Measurements from ENCODE around the gene RPS19. TPM values are rescaled to one million over a fixed set of nuclear protein-coding genes. Genes with fewer than 3 reads are reported as not detected.

Gene RPS19
- total and polyA plus RNA-seq, 10 of the 15 experiments (the other 5 are each of a cell fraction or from before 2014, with no cell fraction given), result 2,615 to 5,578 (median 4,127) TPM

DNA sequence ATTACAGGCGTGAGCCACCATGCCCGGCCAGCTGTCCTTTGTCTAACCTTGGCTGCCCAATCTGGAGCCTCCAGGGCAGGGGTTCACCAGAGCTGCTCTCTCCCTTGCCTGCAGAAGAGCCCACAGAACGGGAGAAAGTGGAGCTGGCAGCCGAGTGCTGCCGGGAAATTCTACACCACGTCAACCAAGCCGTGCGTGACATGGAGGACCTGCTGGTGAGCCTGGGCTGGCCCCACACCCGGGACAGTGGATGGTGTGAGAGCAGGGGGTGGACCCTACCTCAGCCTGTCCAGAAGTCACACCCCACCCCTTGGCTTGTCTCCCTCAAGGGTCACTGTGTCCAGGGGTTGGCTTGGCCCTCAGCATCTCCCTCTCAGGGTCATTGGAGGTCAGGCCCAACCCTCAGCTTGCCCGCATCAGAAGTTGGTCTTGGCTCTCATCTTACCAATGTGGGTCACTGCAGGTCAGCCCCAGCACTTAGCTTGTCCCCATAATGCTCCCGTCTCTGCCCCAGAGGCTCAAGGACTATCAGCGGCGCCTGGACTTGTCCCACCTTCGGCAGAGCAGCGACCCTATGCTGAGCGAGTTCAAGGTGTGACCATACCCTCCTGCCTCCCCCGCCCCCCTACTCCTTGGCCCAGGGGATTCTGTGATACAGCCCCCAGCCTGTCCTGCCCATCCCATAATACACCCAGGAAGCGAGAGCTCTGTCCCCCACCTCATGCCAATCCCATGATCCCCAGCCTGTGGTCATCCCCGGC is 43.3 kb downstream of the RPS19 start:
- 97% methylated on average over 17 of the region's 19 CpGs for WGBS (ENCODE audit: insufficient coverage, insufficient replicate concordance, low lambda C conversion rate, missing lambda C conversion rate)
- Histone ChIP-seq H3K27ac (ENCODE audit: control insufficient read depth, insufficient read depth) (no peak overlapping the region), H3K4me3 (no peak overlapping the region), H4K20me1 (ENCODE audit: control insufficient read depth, insufficient read depth) (no peaks in the 10 kb centered on the region), H3K36me3 (ENCODE audit: control insufficient read depth in 2 of 2, insufficient read depth in 2 of 2, low read length in 1 of 2) (peaks cover 27 to 44% of the 10 kb centered on the region in 2 experiments; a peak in 3 of 4 replicates), H3K9me3 (replicated peaks; ENCODE audit: control insufficient read depth, insufficient read depth, low read length) (no peaks in the 10 kb centered on the region), H3K27me3 (replicated peaks in 1 of 2; ENCODE audit: control insufficient read depth in 2 of 2, insufficient read depth in 2 of 2, low read length in 1 of 2) (no peaks in the 10 kb centered on the region), H3K4me2 (ENCODE audit: control insufficient read depth, insufficient read depth) (no peak overlapping the region), H3K79me2 (ENCODE audit: control insufficient read depth, insufficient read depth, low read length) (no peaks in the 10 kb centered on the region), H2AFZ (ENCODE audit: control insufficient read depth, low read depth, low read length) (no peak overlapping the region), H3K4me1 (ENCODE audit: control insufficient read depth, insufficient read depth, low read length) (no peaks in the 10 kb centered on the region), H3K9ac (ENCODE audit: control insufficient read depth, insufficient read depth, low read length) (no peak overlapping the region)
- FAIRE-seq (no peak), DNase-seq (ENCODE audit: low read depth, low spot score) (no peak), ATAC-seq (no peak)
- ChIA-PET RAD21 (ENCODE audit: unreplicated experiment) (interaction anchor here (1.5 kb wide), 1 partner anchor 15 kb away, joined by 4 read pairs; no protein-coding TSS in a partner anchor), SMC1A (ENCODE audit: uncharacterized antibody, unreplicated experiment) (no interaction called here), POLR2A (no interaction called here), CTCF (interaction anchor here (0.7 kb wide), 1 partner anchor 30 kb away, joined by 3 read pairs; no protein-coding TSS in a partner anchor)
- TF ChIP-seq POU2F2 (IDR thresholded peaks at IDR 0.05; ENCODE audit: borderline replicate concordance, low read depth, low read length) (no peak), TARDBP (IDR thresholded peaks at IDR 0.05; ENCODE audit: borderline replicate concordance) (no peak), E2F8 (IDR thresholded peaks at IDR 0.05; ENCODE audit: low read depth, partially characterized antibody) (no peak)
- no TSS peak for BruUV-seq (replicated peaks)
- intact Hi-C loops (cut with micrococcal nuclease; ENCODE audit: unreplicated experiment) (no loop called here), in situ Hi-C loops (cut with MboI) (no loop called here)

All from GM12878 (cell line).